ENCODE measurements around the gene TMEM14A. TPM values are rescaled to one million over a fixed set of nuclear protein-coding genes. Genes with fewer than 3 reads are reported as not detected.
"Not testable (repeated sequence)": the region's sequence is repeated elsewhere in the genome, so short reads cannot be mapped to it uniquely, and the experiment has no call there.

TMEM14A gene
- total RNA-seq, 1 donor from 2014 or later = 12.2 TPM

DNA sequence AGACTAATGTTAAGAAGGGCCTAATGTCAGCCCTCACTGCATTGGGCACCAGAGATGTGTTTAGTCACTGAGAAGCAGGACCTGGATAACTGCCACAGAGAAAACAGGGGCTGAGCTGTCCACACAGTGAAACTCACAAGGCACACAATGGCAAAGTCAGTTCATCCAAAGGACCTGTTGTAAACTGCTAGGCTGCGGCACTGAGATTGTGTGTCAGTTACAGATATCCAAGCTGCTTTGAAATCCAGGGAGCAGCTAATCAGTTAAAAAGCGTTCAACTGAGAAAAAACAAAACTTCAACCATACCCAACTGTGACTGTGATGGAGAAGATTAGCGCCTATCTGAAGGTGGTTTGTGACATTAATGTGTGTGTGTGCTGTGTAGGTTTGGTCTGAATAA is 27.8 kb upstream of the TMEM14A start:
- DNase-seq (ENCODE audit: low spot score) = no peak
- Mint-ChIP-seq H3K4me3 (no peak overlapping the region), H3K27ac (no peak overlapping the region), H3K9me3 (no peaks in the 10 kb centered on the region), H3K36me3 (ENCODE audit: low read depth) (no peaks in the 10 kb centered on the region), H3K4me1 (ENCODE audit: low read depth) (peaks cover 7% of the 10 kb centered on the region), H3K27me3 (ENCODE audit: insufficient read depth) (peaks cover 21% of the 10 kb centered on the region)
- intact Hi-C loops (cut with micrococcal nuclease) = no loop called here

DNA sequence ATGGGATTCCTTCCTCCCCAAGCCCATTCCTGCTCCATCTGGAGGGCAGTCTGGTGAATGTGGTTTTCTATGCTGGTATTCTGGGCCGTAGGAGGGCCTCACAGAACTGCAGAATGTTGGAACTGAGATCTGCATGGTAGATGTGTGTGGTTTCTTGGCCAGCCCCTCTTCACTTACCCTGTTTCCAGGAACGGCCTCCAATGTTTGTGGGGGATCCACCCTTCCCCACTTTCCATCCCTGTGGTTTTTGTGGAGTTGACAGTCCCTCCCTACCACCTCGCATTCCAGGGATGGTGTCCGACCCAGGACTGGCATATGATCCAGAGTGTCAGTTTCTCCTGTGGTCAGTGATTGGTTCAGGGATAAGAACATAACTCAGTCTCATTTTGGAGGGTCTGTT is 26.7 kb upstream of the TMEM14A start:
- intact Hi-C loops (cut with micrococcal nuclease) = no loop called here
- Mint-ChIP-seq H3K27ac (no peak overlapping the region), H3K36me3 (ENCODE audit: low read depth) (no peaks in the 10 kb centered on the region), H3K9me3 (no peaks in the 10 kb centered on the region), H3K4me1 (ENCODE audit: low read depth) (peaks cover 7% of the 10 kb centered on the region), H3K4me3 (no peak overlapping the region), H3K27me3 (ENCODE audit: insufficient read depth) (peaks cover 28% of the 10 kb centered on the region)
- no peak for DNase-seq (ENCODE audit: low spot score)

DNA sequence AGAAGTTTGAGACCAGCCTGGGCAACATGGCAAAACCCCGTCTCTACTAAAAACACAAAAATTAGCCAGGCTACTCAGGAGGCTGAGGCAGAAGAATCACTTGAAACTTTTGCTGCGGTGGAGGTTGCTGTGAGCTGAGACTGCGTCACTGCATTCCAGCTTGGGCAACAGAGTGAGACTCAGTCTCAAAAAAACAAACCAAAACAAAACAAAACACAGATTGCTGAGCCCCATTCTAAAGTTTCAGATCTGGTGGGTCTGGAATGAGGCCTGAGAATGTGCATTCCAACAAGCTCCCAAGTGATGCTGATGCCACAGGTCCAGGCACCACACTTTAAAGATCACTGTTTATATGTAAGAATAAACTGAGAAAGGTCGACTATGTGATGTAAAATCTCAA is 24.9 kb upstream of the TMEM14A start:
- Mint-ChIP-seq H3K9me3 (no peaks in the 10 kb centered on the region), H3K4me1 (ENCODE audit: low read depth) (peaks cover 5% of the 10 kb centered on the region), H3K4me3 (no peak overlapping the region), H3K27ac (no peak overlapping the region), H3K27me3 (ENCODE audit: insufficient read depth) (peaks cover 26% of the 10 kb centered on the region), H3K36me3 (ENCODE audit: low read depth) (no peaks in the 10 kb centered on the region)
- DNase-seq (ENCODE audit: low spot score) = no peak
- intact Hi-C loops (cut with micrococcal nuclease) = no loop called here

DNA sequence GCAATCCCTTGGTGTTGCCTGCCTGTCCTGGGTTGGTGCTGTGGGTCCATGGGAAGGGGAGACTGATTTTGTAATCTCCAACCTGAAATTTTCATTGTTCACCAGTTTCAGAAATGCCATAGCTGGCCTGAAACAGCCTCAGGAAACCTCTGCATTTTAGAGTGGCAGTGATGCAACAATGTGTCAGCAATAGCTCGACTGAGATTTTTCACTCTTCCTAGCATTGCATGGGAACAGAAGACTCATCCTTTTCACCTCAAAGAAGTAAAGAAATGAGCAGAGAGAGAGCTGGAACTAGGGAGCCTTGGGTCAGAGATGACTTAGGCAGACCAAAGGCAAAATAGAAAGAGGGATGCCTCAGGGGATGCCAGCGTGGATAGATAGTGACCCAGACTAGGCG is 23.7 kb upstream of the TMEM14A start:
- Mint-ChIP-seq H3K27ac (no peak overlapping the region), H3K9me3 (no peaks in the 10 kb centered on the region), H3K27me3 (ENCODE audit: insufficient read depth) (peaks cover 28% of the 10 kb centered on the region), H3K36me3 (ENCODE audit: low read depth) (no peaks in the 10 kb centered on the region), H3K4me1 (ENCODE audit: low read depth) (peaks cover 8% of the 10 kb centered on the region), H3K4me3 (no peak overlapping the region)
- no peak for DNase-seq (ENCODE audit: low spot score)
- intact Hi-C loops (cut with micrococcal nuclease) = no loop called here

DNA sequence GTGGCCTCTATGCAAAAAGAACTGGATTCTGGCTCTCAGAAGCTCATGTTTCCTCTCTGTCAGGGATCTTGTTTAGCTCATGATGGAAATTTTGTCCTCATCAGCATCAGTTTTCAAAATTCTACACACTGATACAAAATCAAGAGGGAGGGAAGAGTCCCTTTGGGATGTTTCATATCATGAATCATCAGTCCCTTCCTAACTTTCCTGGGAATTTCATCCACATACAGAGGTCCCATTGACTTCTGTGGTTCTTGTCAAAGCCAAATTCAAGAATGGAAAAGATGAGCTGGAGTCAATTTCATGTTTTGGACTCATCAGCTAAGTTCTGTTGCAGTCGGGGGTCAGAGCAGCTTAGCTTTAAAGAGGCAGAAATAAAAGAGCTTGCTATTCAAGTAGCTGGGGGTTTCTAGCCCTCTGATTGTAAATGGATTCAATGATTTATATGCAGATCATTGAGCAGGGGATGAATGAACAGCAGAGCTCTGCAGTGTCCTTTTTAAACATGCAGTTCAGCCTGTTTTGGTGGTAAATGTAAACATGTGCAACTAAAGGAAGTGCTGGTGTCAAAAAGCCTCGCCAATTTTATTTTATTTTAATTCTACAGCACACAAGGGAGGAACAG is 21.3 kb upstream of the TMEM14A start:
- Mint-ChIP-seq H3K27me3 (ENCODE audit: insufficient read depth) (peaks cover 40% of the 10 kb centered on the region), H3K9me3 (no peaks in the 10 kb centered on the region), H3K36me3 (ENCODE audit: low read depth) (no peaks in the 10 kb centered on the region), H3K4me1 (ENCODE audit: low read depth) (peaks cover 9% of the 10 kb centered on the region), H3K27ac (no peak overlapping the region), H3K4me3 (no peak overlapping the region)
- no peak for DNase-seq (ENCODE audit: low spot score)
- intact Hi-C loops (cut with micrococcal nuclease) = no loop called here

DNA sequence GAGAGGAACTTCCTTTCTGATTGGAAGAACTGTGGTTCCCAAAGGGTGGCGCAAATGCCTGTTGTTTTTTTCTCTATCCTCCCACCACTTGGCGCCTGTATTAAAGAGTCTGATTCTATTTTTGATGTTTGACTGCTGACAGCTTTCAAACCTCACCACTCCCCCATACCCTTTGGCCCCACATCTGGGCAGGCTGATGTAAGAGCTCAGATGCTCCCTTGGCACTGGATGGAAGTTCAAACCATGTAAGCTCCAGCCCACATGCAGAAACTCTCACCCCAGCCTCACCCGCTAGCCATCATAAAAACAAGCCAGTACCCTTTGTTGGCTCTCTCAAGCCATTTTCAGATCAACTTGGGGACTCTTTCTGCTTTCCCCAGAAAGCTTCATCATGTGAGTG is 20.0 kb upstream of the TMEM14A start:
- H3K27ac Mint-ChIP-seq = no peak overlapping the region
- intact Hi-C loops (cut with micrococcal nuclease) = no loop called here
- peaks cover 9% of the 10 kb centered on the region for H3K4me1 Mint-ChIP-seq (ENCODE audit: low read depth)
- no peaks in the 10 kb centered on the region for H3K36me3 Mint-ChIP-seq (ENCODE audit: low read depth)
- peaks cover 40% of the 10 kb centered on the region for H3K27me3 Mint-ChIP-seq (ENCODE audit: insufficient read depth)
- no peaks in the 10 kb centered on the region for H3K9me3 Mint-ChIP-seq
- DNase-seq (ENCODE audit: low spot score) = no peak
- no peak overlapping the region for H3K4me3 Mint-ChIP-seq

DNA sequence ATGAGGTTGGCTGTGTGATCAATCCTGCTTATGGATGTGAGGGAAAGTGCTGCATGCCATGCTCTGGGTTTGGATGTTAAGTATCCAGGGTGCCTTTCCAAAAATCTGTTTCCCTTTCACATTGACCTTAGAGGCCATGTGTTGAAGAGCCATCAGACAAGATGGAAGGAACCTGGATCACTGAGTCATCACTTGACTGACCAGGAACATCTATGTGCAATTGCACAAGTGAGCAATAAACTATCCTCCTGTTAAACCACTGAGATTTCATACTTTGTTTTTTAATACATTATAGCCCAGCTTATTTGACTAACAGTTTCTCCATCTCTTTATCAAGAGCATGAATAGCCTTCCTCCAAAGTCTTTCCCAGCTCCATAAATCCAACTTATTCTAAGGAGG is 17.8 kb upstream of the TMEM14A start:
- Mint-ChIP-seq H3K9me3 (no peaks in the 10 kb centered on the region), H3K4me1 (ENCODE audit: low read depth) (peaks cover 9% of the 10 kb centered on the region), H3K36me3 (ENCODE audit: low read depth) (no peaks in the 10 kb centered on the region), H3K27me3 (ENCODE audit: insufficient read depth) (peaks cover 33% of the 10 kb centered on the region), H3K4me3 (no peak overlapping the region), H3K27ac (no peak overlapping the region)
- DNase-seq (ENCODE audit: low spot score) = no peak
- intact Hi-C loops (cut with micrococcal nuclease) = no loop called here

DNA sequence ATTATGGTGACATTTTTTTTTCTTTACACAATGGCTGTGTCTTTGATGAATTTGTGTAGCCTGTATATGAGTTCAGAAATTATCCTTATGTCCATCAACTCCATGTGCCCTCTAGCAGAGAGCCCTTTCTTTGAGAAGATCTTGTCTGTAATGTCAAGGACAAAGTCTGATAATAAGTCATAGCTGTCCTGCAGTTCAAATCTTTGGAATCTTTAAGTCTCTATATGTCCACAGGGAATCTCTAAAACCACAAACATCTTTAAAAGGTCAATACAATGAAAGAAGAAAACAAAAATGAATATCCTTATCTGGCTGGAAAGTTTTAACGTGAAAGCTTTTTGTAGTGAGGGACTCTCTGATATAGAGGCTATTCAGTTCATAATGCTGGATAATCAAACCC is 16.9 kb upstream of the TMEM14A start:
- Mint-ChIP-seq H3K36me3 (ENCODE audit: low read depth) (no peaks in the 10 kb centered on the region), H3K9me3 (no peaks in the 10 kb centered on the region)
- intact Hi-C loops (cut with micrococcal nuclease) = no loop called here

DNA sequence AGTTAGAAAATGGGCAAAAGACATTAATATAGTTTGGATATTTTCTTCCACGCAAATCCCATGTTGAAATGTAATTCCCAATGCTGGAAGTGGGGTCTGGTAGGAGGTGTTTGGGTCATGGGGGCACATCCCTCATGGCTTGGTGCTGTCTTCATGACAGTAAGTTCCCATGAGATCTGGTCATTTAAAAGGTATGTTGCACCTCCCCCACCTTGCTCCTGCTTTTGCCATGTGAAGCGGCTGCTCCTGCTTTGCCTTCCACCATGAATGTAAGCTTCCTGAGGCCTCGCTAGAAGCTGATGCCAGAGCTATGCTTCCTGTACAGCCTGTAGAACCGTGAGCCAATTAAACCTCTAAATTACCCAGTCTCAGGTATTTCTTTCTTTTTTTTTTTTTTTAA is 16.3 kb upstream of the TMEM14A start:
- Mint-ChIP-seq H3K27ac (no peak overlapping the region), H3K36me3 (ENCODE audit: low read depth) (no peaks in the 10 kb centered on the region), H3K9me3 (no peaks in the 10 kb centered on the region), H3K4me3 (no peak overlapping the region), H3K27me3 (ENCODE audit: insufficient read depth) (peaks cover 23% of the 10 kb centered on the region), H3K4me1 (ENCODE audit: low read depth) (peaks cover 9% of the 10 kb centered on the region)
- intact Hi-C loops (cut with micrococcal nuclease) = no loop called here
- DNase-seq (ENCODE audit: low spot score) = no peak

More for the DNA sequence above, 16.9 kb upstream of the TMEM14A start:
- H3K27me3 Mint-ChIP-seq (ENCODE audit: insufficient read depth) = peaks cover 28% of the 10 kb centered on the region
- DNase-seq (ENCODE audit: low spot score) = no peak
- H3K4me1 Mint-ChIP-seq (ENCODE audit: low read depth) = peaks cover 9% of the 10 kb centered on the region
- no peak overlapping the region for H3K4me3 Mint-ChIP-seq
- no peak overlapping the region for H3K27ac Mint-ChIP-seq

DNA sequence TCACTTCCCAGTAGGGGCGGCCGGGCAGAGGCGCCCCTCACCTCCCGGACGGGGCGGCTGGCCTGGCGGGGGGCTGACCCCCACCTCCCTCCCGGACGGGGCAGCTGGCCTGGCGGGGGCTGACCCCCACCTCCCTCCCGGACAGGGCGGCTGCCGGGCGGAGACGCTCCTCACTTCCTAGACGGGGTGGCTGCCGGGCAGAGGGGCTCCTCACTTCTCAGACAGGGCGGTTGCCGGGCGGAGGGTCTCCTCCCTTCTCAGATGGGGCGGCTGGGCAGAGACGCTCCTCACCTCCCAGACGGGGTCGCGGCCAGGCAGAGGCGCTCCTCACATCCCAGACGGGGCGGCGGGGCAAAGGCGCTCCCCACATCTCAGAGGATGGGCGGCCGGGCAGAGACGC is 15.0 kb upstream of the TMEM14A start:
- intact Hi-C loops (cut with micrococcal nuclease); H3K4me1 Mint-ChIP-seq (ENCODE audit: low read depth); H3K36me3 Mint-ChIP-seq (ENCODE audit: low read depth); DNase-seq (ENCODE audit: low spot score); H3K4me3 Mint-ChIP-seq; H3K27ac Mint-ChIP-seq; H3K9me3 Mint-ChIP-seq: not testable (repeated sequence)
- H3K27me3 Mint-ChIP-seq (ENCODE audit: insufficient read depth) = peaks cover 21% of the 10 kb centered on the region

DNA sequence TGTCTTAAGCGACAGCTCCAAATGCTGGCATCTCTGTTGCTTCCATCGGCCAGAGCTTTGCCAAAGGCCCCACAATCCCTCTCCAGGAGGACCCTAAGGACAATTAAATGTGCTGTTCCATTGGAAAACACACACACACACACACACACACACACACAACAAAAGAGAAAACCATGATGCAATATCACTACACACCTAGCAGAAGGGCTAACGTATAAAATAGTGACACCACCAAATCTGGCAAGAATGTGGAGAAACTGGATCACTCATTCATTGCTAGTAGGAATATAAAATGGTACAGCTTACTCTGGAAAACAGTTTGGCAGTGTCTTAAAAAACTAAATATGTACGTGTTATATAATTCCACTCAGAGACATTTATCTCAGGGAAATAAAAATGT is 13.0 kb upstream of the TMEM14A start:
- no peaks in the 10 kb centered on the region for H3K9me3 Mint-ChIP-seq
- intact Hi-C loops (cut with micrococcal nuclease) = no loop called here
- peaks cover 14% of the 10 kb centered on the region for H3K27me3 Mint-ChIP-seq (ENCODE audit: insufficient read depth)
- no peaks in the 10 kb centered on the region for H3K36me3 Mint-ChIP-seq (ENCODE audit: low read depth)
- no peak overlapping the region for H3K27ac Mint-ChIP-seq
- peaks cover 3% of the 10 kb centered on the region for H3K4me1 Mint-ChIP-seq (ENCODE audit: low read depth)
- H3K4me3 Mint-ChIP-seq = no peak overlapping the region
- DNase-seq (ENCODE audit: low spot score) = no peak

DNA sequence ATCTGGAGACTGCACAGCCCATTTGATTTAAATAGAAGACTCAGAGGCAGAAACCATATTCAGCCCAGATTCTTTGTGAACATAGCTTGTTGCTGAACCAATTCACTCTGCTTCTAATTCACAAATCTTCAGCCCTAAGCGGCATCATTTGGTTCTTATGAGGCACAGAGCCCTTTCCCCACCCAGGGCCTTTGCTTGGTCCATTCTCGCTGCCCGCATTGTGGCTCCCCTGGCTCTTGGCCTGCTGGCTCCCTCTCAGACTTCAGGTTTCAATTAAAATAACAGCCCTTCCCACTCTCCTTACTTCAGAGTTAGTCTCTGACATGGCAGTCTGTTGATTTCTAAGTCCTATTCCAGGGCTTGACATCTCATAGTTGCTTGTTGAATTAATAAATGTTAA is 9.4 kb upstream of the TMEM14A start:
- no peak overlapping the region for H3K4me3 Mint-ChIP-seq
- no peaks in the 10 kb centered on the region for H3K27me3 Mint-ChIP-seq (ENCODE audit: insufficient read depth)
- H3K4me1 Mint-ChIP-seq (ENCODE audit: low read depth) = peaks cover 3% of the 10 kb centered on the region
- H3K36me3 Mint-ChIP-seq (ENCODE audit: low read depth) = no peaks in the 10 kb centered on the region
- intact Hi-C loops (cut with micrococcal nuclease) = loop anchor here (5.0 to 10.0 kb wide), 3 partner anchors 64 to 823 kb away; no protein-coding TSS in a partner anchor
- H3K9me3 Mint-ChIP-seq = no peaks in the 10 kb centered on the region
- no peak overlapping the region for H3K27ac Mint-ChIP-seq
- DNase-seq (ENCODE audit: low spot score) = no peak

DNA sequence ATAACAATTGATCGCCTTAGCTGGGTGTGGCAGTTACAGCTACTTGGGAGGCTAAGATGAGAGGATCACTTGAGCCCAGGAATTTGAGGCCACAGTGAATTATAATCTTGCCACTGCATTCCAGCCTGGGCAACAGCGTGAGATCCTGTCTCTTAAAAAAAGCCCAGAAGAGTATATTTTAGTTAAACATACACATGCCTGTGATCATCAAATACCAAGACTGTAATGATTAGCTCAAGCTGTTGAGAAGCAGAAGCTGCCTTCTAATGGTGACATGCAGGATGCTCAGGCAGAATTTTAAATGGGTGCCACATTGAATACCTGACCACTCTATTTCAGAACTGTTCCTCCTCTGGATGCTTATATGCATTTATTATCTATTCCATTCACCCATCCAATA is 8.9 kb upstream of the TMEM14A start:
- Mint-ChIP-seq H3K36me3 (ENCODE audit: low read depth) (no peaks in the 10 kb centered on the region), H3K4me3 (no peak overlapping the region), H3K9me3 (no peaks in the 10 kb centered on the region), H3K4me1 (ENCODE audit: low read depth) (peaks cover 4% of the 10 kb centered on the region), H3K27me3 (ENCODE audit: insufficient read depth) (no peaks in the 10 kb centered on the region), H3K27ac (no peak overlapping the region)
- DNase-seq (ENCODE audit: low spot score) = no peak
- intact Hi-C loops (cut with micrococcal nuclease) = loop anchor here (2.0 to 10.0 kb wide), 4 partner anchors 65 to 823 kb away; no protein-coding TSS in a partner anchor
